GM23338 (cell line): ENCODE results near the gene HMGXB3. TPM values are rescaled to one million over a fixed set of nuclear protein-coding genes. Genes with fewer than 3 reads are reported as not detected.

Source experiments
- ATAC-seq: fragments of 200-7000 bp; cut with Tn5 transposase; 3 replicates; pipeline ENCODE4 v1.9.1; 2020
- DNase-seq: peaks from one replicate; pipeline ENCODE4 v3.0.0-alpha.2; 2015; ENCODE audit warnings: low spot score
- H2AFZ ChIP-seq: fragments of 200-600 bp; sonication (generic); 2 replicates; pipeline ENCODE4 v1.8.0; 2016; ENCODE audit warnings: antibody characterized with exemption, mild to moderate bottlenecking, moderate library complexity
- H3F3A ChIP-seq: fragments of 200-600 bp; sonication (generic); replicated peaks from 2 replicates; pipeline ENCODE4 v1.8.0; 2017; ENCODE audit warnings: antibody characterized with exemption, mixed run types, low read depth
- H3K27ac ChIP-seq: fragments of 200-600 bp; sonication (generic); 2 replicates; pipeline ENCODE4 v1.6.1; 2016; ENCODE audit warnings: low read depth
- H3K27me3 ChIP-seq: fragments of 200-600 bp; sonication (generic); 2 replicates; pipeline ENCODE4 v1.8.0; 2016; ENCODE audit warnings: mild to moderate bottlenecking, mixed run types, moderate library complexity; ENCODE audit not compliant: insufficient read depth
- H3K36me3 ChIP-seq: fragments of 200-600 bp; sonication (generic); 2 replicates; pipeline ENCODE4 v1.8.0; 2016; ENCODE audit warnings: mild to moderate bottlenecking; ENCODE audit not compliant: insufficient read depth
- H3K4me1 ChIP-seq: fragments of 200-600 bp; sonication (generic); 2 replicates; pipeline ENCODE4 v1.8.0; 2016; ENCODE audit warnings: mild to moderate bottlenecking, moderate library complexity; ENCODE audit not compliant: insufficient read depth
- H3K4me2 ChIP-seq: fragments of 200-600 bp; sonication (generic); 2 replicates; pipeline ENCODE4 v1.7.1; 2017; ENCODE audit warnings: mixed run types
- H3K4me3 ChIP-seq: fragments of 200-600 bp; sonication (generic); 2 replicates; pipeline ENCODE4 v1.6.1; 2016; ENCODE audit warnings: mixed run types
- H3K79me2 ChIP-seq: fragments of 200-600 bp; sonication (generic); replicated peaks from 2 replicates; pipeline ENCODE4 v1.8.0; 2017; ENCODE audit warnings: mild to moderate bottlenecking; ENCODE audit not compliant: insufficient read depth
- H3K9me2 ChIP-seq: fragments of 200-600 bp; sonication (generic); 2 replicates; pipeline ENCODE4 v1.8.0; 2017; ENCODE audit not compliant: insufficient read depth
- H4K20me1 ChIP-seq: fragments of 200-600 bp; sonication (generic); replicated peaks from 2 replicates; pipeline ENCODE4 v1.8.0; 2017; ENCODE audit warnings: mild to moderate bottlenecking; ENCODE audit not compliant: insufficient read depth
- H3K27ac Mint-ChIP-seq: 2 replicates; pipeline ENCODE4 v1.8.0; 2020; ENCODE audit warnings: inconsistent platforms, mild to moderate bottlenecking, moderate library complexity, mixed read lengths
- H3K27me3 Mint-ChIP-seq: 3 replicates; pipeline ENCODE4 v1.8.0; 2022; ENCODE audit warnings: low read depth, mild to moderate bottlenecking, moderate library complexity, mixed read lengths, inconsistent platforms; ENCODE audit not compliant: insufficient read depth, poor library complexity
- H3K36me3 Mint-ChIP-seq: 3 replicates; pipeline ENCODE4 v1.8.0; 2021; ENCODE audit warnings: low read depth, mild to moderate bottlenecking, inconsistent platforms, moderate library complexity, mixed read lengths
- H3K4me1 Mint-ChIP-seq: 3 replicates; pipeline ENCODE4 v1.8.0; 2020; ENCODE audit warnings: mild to moderate bottlenecking, inconsistent platforms, mixed read lengths
- H3K4me3 Mint-ChIP-seq: 3 replicates; pipeline ENCODE4 v1.8.0; 2021; ENCODE audit warnings: moderate library complexity, mild to moderate bottlenecking, inconsistent platforms, mixed read lengths
- H3K9me3 Mint-ChIP-seq: 3 replicates; pipeline ENCODE4 v1.8.0; 2020; ENCODE audit warnings: moderate library complexity, mild to moderate bottlenecking, inconsistent platforms, mixed read lengths
- CREB1 ChIP-seq: fragments of 250-450 bp; sonication (Bioruptor Pico); IDR thresholded peaks from 2 replicates; pipeline ENCODE4 v1.5.0; 2020; ENCODE audit warnings: low read depth, mild to moderate bottlenecking, moderate library complexity
- EZH2 ChIP-seq: fragments of 200-600 bp; sonication (generic); IDR thresholded peaks from one replicate; pipeline ENCODE4 v1.8.0; 2017; ENCODE audit warnings: antibody characterized with exemption, mild to moderate bottlenecking, low read depth; ENCODE audit not compliant: unreplicated experiment
- EZH2phosphoT487 ChIP-seq: fragments of 200-600 bp; sonication (generic); IDR thresholded peaks from one replicate; pipeline ENCODE4 v1.8.1; 2018; ENCODE audit warnings: antibody characterized with exemption; ENCODE audit not compliant: unreplicated experiment
- NANOG ChIP-seq: IDR thresholded peaks from 2 replicates; pipeline ENCODE4 v1.6.1; 2016; ENCODE audit warnings: antibody characterized with exemption, borderline replicate concordance
- POLR2AphosphoS5 ChIP-seq: IDR thresholded peaks from 2 replicates; pipeline ENCODE4 v1.6.1; 2016; ENCODE audit warnings: antibody characterized with exemption, low read depth
- STAT1 ChIP-seq: IDR thresholded peaks from one replicate; pipeline ENCODE4 v1.6.1; 2016; ENCODE audit warnings: antibody characterized with exemption; ENCODE audit not compliant: unreplicated experiment
- ZNF114 ChIP-seq: fragments of 250-450 bp; sonication (Bioruptor Pico); IDR thresholded peaks from 2 replicates; pipeline ENCODE4 v1.5.0; 2020; ENCODE audit warnings: mild to moderate bottlenecking, moderate library complexity
- ZNF331 ChIP-seq: fragments of 250-450 bp; sonication (Bioruptor Pico); IDR thresholded peaks from 2 replicates; pipeline ENCODE4 v1.5.0; 2020; ENCODE audit warnings: low read depth, mild to moderate bottlenecking, moderate library complexity
- polyA plus RNA-seq: library from polyadenylated mRNA; unstranded; fragments of >200 nt; fragmentation: Nextera tagmentation; extraction: Ambion mirVana; gene quantifications from 2 replicates; pipeline ENCODE4 v1.2.1, GENCODE V29; 2016
- total RNA-seq: library from RNA; depleted of rRNA; stranded (reverse); fragments of >200 nt; shearing (Covaris generic); gene quantifications from 2 replicates; pipeline ENCODE4 v1.2.3, GENCODE V29; 2014
- TF ChIP-seq, protein P1 (sequence below): IDR thresholded peaks from 2 replicates; pipeline ENCODE4 v1.6.1; 2016; ENCODE audit warnings: antibody characterized with exemption
- TF ChIP-seq, protein P2 (sequence below), 2 experiments: fragments of 200-600 bp in 1 of 2; sonication (generic) in 1 of 2; conservative IDR thresholded peaks; 2 replicates each; pipeline versions ENCODE4 v1.5.1 to v1.6.1; 2016 to 2017; ENCODE audit warnings: antibody characterized with exemption in 2 of 2, low read depth in 2 of 2, mild to moderate bottlenecking in 2 of 2, moderate library complexity in 1 of 2
- TF ChIP-seq, protein P3 (sequence below): IDR thresholded peaks from one replicate; pipeline ENCODE4 v1.6.1; 2018; ENCODE audit warnings: antibody characterized with exemption; ENCODE audit not compliant: unreplicated experiment

The HMGXB3 gene
- total and polyA plus RNA-seq, 2 experiments from 2014 or later, result 9.4 to 37.9 TPM

DNA sequence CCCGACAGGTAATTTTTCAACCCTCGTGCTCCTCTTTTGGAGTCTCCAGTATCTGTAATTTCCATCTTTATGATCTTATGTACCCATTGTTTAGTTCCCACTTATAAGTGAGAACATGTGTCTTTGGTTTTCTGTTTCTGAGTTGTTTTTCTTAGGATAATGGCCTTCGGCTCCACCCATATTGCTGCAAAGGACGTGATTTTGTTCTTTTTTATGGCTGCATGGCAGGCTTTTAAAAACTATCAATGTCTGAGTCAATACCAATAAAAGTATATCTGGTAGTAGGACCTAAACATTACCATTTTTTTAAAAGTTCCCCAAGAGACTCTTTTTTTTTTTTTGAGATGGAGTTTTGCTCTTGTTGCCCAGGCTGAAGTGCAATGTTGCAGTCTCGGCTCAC lies 43.9 kb upstream of the HMGXB3 start:
- Histone ChIP-seq H3K36me3 (no peaks in the 10 kb centered on the region), H3K9me2 (no peaks in the 10 kb centered on the region), H3K4me1 (peaks cover 10% of the 10 kb centered on the region; the same call in 1 of the 2 replicates), H3F3A (peaks cover 8% of the 10 kb centered on the region; the same call in 1 of the 2 replicates), H3K4me2 (no peak overlapping the region), H3K27me3 (peaks cover 6% of the 10 kb centered on the region), H3K27ac (no peak overlapping the region), H3K79me2 (no peaks in the 10 kb centered on the region), H3K4me3 (no peak overlapping the region), H2AFZ (no peak overlapping the region), H4K20me1 (no peaks in the 10 kb centered on the region)
- H3K36me3 Mint-ChIP-seq, result no peaks in the 10 kb centered on the region
- no peaks in the 10 kb centered on the region for H3K9me3 Mint-ChIP-seq
- peaks cover 15% of the 10 kb centered on the region for H3K4me1 Mint-ChIP-seq
- no peak overlapping the region for H3K4me3 Mint-ChIP-seq
- peaks cover 8% of the 10 kb centered on the region for H3K27me3 Mint-ChIP-seq
- ATAC-seq, result no peak
- DNase-seq, result no peak
- no peak for TF ChIP-seq CREB1 (CRISPR knock-in tag)
- TF ChIP-seq EZH2phosphoT487, result no peak
- no peak for TF ChIP-seq POLR2AphosphoS5
- TF ChIP-seq, protein P1, sequence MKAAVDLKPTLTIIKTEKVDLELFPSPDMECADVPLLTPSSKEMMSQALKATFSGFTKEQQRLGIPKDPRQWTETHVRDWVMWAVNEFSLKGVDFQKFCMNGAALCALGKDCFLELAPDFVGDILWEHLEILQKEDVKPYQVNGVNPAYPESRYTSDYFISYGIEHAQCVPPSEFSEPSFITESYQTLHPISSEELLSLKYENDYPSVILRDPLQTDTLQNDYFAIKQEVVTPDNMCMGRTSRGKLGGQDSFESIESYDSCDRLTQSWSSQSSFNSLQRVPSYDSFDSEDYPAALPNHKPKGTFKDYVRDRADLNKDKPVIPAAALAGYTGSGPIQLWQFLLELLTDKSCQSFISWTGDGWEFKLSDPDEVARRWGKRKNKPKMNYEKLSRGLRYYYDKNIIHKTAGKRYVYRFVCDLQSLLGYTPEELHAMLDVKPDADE, result no peak
- TF ChIP-seq, protein P2, sequence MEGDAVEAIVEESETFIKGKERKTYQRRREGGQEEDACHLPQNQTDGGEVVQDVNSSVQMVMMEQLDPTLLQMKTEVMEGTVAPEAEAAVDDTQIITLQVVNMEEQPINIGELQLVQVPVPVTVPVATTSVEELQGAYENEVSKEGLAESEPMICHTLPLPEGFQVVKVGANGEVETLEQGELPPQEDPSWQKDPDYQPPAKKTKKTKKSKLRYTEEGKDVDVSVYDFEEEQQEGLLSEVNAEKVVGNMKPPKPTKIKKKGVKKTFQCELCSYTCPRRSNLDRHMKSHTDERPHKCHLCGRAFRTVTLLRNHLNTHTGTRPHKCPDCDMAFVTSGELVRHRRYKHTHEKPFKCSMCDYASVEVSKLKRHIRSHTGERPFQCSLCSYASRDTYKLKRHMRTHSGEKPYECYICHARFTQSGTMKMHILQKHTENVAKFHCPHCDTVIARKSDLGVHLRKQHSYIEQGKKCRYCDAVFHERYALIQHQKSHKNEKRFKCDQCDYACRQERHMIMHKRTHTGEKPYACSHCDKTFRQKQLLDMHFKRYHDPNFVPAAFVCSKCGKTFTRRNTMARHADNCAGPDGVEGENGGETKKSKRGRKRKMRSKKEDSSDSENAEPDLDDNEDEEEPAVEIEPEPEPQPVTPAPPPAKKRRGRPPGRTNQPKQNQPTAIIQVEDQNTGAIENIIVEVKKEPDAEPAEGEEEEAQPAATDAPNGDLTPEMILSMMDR (conservative IDR thresholded peaks at IDR 0.05; ENCODE audit: low read depth in 2 of 2), result no peak
- TF ChIP-seq EZH2, result no peak
- TF ChIP-seq ZNF331, result no peak
- no peak for TF ChIP-seq STAT1
- TF ChIP-seq, protein P3, sequence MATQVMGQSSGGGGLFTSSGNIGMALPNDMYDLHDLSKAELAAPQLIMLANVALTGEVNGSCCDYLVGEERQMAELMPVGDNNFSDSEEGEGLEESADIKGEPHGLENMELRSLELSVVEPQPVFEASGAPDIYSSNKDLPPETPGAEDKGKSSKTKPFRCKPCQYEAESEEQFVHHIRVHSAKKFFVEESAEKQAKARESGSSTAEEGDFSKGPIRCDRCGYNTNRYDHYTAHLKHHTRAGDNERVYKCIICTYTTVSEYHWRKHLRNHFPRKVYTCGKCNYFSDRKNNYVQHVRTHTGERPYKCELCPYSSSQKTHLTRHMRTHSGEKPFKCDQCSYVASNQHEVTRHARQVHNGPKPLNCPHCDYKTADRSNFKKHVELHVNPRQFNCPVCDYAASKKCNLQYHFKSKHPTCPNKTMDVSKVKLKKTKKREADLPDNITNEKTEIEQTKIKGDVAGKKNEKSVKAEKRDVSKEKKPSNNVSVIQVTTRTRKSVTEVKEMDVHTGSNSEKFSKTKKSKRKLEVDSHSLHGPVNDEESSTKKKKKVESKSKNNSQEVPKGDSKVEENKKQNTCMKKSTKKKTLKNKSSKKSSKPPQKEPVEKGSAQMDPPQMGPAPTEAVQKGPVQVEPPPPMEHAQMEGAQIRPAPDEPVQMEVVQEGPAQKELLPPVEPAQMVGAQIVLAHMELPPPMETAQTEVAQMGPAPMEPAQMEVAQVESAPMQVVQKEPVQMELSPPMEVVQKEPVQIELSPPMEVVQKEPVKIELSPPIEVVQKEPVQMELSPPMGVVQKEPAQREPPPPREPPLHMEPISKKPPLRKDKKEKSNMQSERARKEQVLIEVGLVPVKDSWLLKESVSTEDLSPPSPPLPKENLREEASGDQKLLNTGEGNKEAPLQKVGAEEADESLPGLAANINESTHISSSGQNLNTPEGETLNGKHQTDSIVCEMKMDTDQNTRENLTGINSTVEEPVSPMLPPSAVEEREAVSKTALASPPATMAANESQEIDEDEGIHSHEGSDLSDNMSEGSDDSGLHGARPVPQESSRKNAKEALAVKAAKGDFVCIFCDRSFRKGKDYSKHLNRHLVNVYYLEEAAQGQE, result no peak
- TF ChIP-seq ZNF114 (CRISPR knock-in tag), result no peak
- no peak for TF ChIP-seq NANOG
- H3K27ac Mint-ChIP-seq, result no peak overlapping the region
